ENCODE data around the gene PCNX4. TPM values are rescaled to one million over a fixed set of nuclear protein-coding genes. Genes with fewer than 3 reads are reported as not detected.

The PCNX4 gene
- total and polyA plus RNA-seq, 4 donors: 14.3 to 104 (median 34.3) TPM

DNA sequence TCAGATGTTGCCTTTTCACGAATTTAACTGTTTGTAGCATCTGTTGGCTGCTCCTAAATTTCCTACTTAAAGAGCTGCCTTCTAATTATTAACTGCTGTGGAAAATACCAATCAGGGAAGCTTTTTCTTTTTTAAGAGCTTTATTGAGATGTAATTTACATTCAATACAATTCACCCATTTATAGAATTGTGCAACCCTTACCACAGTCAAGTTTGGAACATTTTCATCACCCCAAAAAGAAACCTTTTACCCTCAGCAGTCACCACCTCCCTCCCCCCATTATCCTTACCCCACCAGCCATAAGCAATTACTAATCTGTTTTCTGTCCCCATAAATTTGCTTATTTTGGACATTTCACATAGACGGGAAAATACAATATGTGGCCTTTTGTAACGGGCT lies 1.4 kb downstream of the PCNX4 start:
- Histone ChIP-seq H3K27ac (ENCODE audit: low read depth in 1 of 2, low read length in 1 of 2) (peak overlapping the region in 1 of 2 donors; percentile 92), H3K9me3 (ENCODE audit: control insufficient read depth in 4 of 4, insufficient read depth in 3 of 4, low read length in 3 of 4) (no peaks in the 10 kb centered on the region), H3K36me3 (ENCODE audit: control insufficient read depth in 4 of 4, insufficient read depth in 4 of 4, low read length in 4 of 4) (peaks cover 3 to 7% (median 5%) of the 10 kb centered on the region in 4 donors), H3K9ac (ENCODE audit: insufficient read depth in 1 of 2, low read length in 2 of 2) (peak overlapping the region; percentile 97 to 100), H3K4me1 (ENCODE audit: control insufficient read depth in 5 of 5, insufficient read depth in 5 of 5, low read length in 5 of 5) (peaks cover 3 to 36% (median 21%) of the 10 kb centered on the region in 5 donors), H3K4me3 (peak overlapping the region; percentile 81), H3K27me3 (ENCODE audit: control insufficient read depth in 3 of 3, insufficient read depth in 3 of 3, low read length in 2 of 3) (no peaks in the 10 kb centered on the region)
- WGBS, 2 donors: 15 to 22% methylated on average over 3 of the region's 3 CpGs
- no peak for ATAC-seq (ENCODE audit: insufficient read depth, low FRiP score)
- no peak for TF ChIP-seq CTCF (IDR thresholded peaks at IDR 0.05; ENCODE audit: control extremely low read depth, extremely low read depth)
- DNase-seq: no peak

- Histone ChIP-seq H3K4me3 (no peak overlapping the region), H3K27ac (ENCODE audit: low read depth in 1 of 2, low read length in 1 of 2) (peak overlapping the region in 1 of 2 donors; percentile 68), H3K36me3 (ENCODE audit: control insufficient read depth in 4 of 4, insufficient read depth in 4 of 4, low read length in 4 of 4) (peaks cover 3 to 8% (median 6%) of the 10 kb centered on the region in 4 donors), H3K27me3 (ENCODE audit: control insufficient read depth in 3 of 3, insufficient read depth in 3 of 3, low read length in 2 of 3) (no peaks in the 10 kb centered on the region), H3K4me1 (ENCODE audit: control insufficient read depth in 5 of 5, insufficient read depth in 5 of 5, low read length in 5 of 5) (peaks cover 3 to 36% (median 21%) of the 10 kb centered on the region in 5 donors), H3K9me3 (ENCODE audit: control insufficient read depth in 4 of 4, insufficient read depth in 3 of 4, low read length in 3 of 4) (no peaks in the 10 kb centered on the region), H3K9ac (ENCODE audit: insufficient read depth in 1 of 2, low read length in 2 of 2) (peak overlapping the region in 1 of 2 donors; percentile 100)
- peak in 1 of 3 donors; percentile 23 for DNase-seq
- no peak for TF ChIP-seq CTCF (IDR thresholded peaks at IDR 0.05; ENCODE audit: control extremely low read depth, extremely low read depth)
- no peak for ATAC-seq (ENCODE audit: insufficient read depth, low FRiP score)
These were observed 1.9 kb downstream of the PCNX4 start for GRCh38 chr14:60093606-60094005.

DNA sequence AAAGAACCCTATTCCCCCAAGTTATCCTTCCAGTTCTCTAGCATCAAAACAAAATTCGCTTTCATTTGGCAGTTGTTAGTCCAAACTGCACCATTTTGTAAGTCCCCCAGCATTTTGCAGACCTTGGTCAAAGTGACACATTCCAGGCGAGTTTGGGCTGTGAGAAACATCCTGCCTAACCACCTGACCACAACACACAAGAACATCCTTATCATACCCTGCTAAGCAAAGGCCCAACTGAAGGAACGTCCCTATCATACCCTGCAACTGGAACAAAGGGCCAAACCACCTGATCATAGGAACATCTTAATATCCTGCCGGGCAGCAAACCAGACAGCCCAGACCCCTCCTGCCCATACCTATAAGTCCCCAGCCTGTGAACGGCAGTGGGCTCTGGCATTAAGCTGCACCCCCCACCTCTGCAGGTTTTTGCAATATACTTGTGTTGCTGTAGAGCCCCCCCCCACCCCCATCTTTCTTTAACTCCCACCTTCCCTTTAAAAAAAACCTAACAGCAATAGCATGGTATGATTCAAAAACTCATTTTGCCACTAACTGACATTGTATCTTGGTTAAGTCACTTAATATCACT lies 2.7 kb downstream of the PCNX4 start:
- Histone ChIP-seq H3K4me1 (ENCODE audit: control insufficient read depth in 5 of 5, insufficient read depth in 5 of 5, low read length in 5 of 5) (peaks cover 3 to 32% (median 21%) of the 10 kb centered on the region in 5 donors), H3K9me3 (ENCODE audit: control insufficient read depth in 4 of 4, insufficient read depth in 3 of 4, low read length in 3 of 4) (no peaks in the 10 kb centered on the region), H3K27ac (ENCODE audit: low read depth in 1 of 2, low read length in 1 of 2) (peak overlapping the region in 1 of 2 donors; percentile 26), H3K27me3 (ENCODE audit: control insufficient read depth in 3 of 3, insufficient read depth in 3 of 3, low read length in 2 of 3) (no peaks in the 10 kb centered on the region), H3K4me3 (no peak overlapping the region), H3K9ac (ENCODE audit: insufficient read depth in 1 of 2, low read length in 2 of 2) (no peak overlapping the region), H3K36me3 (ENCODE audit: control insufficient read depth in 4 of 4, insufficient read depth in 4 of 4, low read length in 4 of 4) (peaks cover 3 to 8% (median 6%) of the 10 kb centered on the region in 4 donors)
- DNase-seq (peak in 2 of 3 donors; percentile 7 to 21), ATAC-seq (ENCODE audit: insufficient read depth, low FRiP score) (no peak)
- no peak for TF ChIP-seq CTCF (IDR thresholded peaks at IDR 0.05; ENCODE audit: control extremely low read depth, extremely low read depth)
- WGBS, 2 donors: 46 to 71% methylated on average over 5 of the region's 5 CpGs

GRCh38 chr14:60095231-60095630 lies 3.5 kb downstream of the PCNX4 start:
- no peaks in the 10 kb centered on the region for H3K27me3 ChIP-seq (ENCODE audit: control insufficient read depth in 3 of 3, insufficient read depth in 3 of 3, low read length in 2 of 3)
- H3K27ac ChIP-seq (ENCODE audit: low read depth in 1 of 2, low read length in 1 of 2): peak overlapping the region in 1 of 2 donors; percentile 26
- no peaks in the 10 kb centered on the region for H3K9me3 ChIP-seq (ENCODE audit: control insufficient read depth in 4 of 4, insufficient read depth in 3 of 4, low read length in 3 of 4)
- peaks cover 3 to 8% (median 6%) of the 10 kb centered on the region in 4 donors for H3K36me3 ChIP-seq (ENCODE audit: control insufficient read depth in 4 of 4, insufficient read depth in 4 of 4, low read length in 4 of 4)
- peaks cover 3 to 32% (median 19%) of the 10 kb centered on the region in 5 donors for H3K4me1 ChIP-seq (ENCODE audit: control insufficient read depth in 5 of 5, insufficient read depth in 5 of 5, low read length in 5 of 5)
- no peak overlapping the region for H3K4me3 ChIP-seq
- DNase-seq: no peak
- no peak for ATAC-seq (ENCODE audit: insufficient read depth, low FRiP score)
- TF ChIP-seq CTCF (IDR thresholded peaks at IDR 0.05; ENCODE audit: control extremely low read depth, extremely low read depth): no peak
- no peak overlapping the region for H3K9ac ChIP-seq (ENCODE audit: insufficient read depth in 1 of 2, low read length in 2 of 2)

Data from lung (tissue), 12 donors.